HG03558 (cell line): ENCODE results near the gene RACGAP1.
A peak's percentile ranks its signal among the peaks of the same experiment; 100 is the strongest.

Experiments used
- ATAC-seq: cut with Tn5 transposase; IDR thresholded peaks from one replicate; pipeline ENCODE4 v1.9.1; 2021; ENCODE audit warnings: moderate number of reproducible peaks; ENCODE audit not compliant: unreplicated experiment; ENCODE audit errors: extremely low read depth

Gene RACGAP1, protein sequence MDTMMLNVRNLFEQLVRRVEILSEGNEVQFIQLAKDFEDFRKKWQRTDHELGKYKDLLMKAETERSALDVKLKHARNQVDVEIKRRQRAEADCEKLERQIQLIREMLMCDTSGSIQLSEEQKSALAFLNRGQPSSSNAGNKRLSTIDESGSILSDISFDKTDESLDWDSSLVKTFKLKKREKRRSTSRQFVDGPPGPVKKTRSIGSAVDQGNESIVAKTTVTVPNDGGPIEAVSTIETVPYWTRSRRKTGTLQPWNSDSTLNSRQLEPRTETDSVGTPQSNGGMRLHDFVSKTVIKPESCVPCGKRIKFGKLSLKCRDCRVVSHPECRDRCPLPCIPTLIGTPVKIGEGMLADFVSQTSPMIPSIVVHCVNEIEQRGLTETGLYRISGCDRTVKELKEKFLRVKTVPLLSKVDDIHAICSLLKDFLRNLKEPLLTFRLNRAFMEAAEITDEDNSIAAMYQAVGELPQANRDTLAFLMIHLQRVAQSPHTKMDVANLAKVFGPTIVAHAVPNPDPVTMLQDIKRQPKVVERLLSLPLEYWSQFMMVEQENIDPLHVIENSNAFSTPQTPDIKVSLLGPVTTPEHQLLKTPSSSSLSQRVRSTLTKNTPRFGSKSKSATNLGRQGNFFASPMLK

DNA sequence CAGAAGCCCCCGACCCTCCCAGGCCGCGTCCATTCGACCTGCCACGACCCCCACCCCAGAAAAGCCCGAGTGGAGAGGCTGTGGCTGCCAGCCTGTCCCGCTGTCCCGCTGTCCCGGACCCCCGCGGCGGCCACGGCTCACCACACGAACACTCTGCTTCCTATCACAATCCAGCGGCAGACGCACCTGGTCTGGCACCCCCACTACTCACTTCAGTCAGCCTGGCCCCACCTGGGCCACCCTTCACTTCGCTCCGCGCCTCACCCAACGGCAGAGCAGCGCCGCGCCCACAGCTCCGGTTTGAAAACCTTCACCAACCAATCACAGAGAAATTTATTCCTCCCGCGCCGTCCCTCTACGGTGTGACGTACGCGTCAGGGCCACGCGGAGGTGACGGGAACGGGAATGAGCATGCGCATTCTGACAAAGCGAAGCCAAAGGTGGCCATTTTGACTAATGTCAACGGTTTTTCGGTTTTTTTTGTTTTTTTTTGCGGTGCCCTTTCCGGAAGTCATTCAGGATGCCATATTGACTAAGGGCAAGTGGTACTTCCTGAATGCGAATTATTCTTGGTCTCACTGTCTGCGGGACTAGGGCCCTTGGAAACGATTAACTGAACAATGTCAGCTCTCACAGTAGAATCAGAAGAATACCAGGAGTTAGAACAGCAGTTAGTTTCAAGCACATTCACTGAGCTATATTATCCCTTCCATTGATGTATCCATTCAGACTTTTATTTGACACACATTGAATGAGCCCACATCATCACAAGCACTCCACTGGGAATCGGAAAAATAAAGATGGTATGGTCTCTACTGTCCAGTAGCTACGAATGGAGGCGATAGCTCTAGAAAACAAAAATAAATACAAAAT, at the start of gene RACGAP1:
RACGAP1 (minus strand) TSS at position 308 of the 873 bp plus-strand sequence. CDS start 8,779 bp downstream, outside the sequence.
- ATAC-seq, result peak; percentile 75

DNA sequence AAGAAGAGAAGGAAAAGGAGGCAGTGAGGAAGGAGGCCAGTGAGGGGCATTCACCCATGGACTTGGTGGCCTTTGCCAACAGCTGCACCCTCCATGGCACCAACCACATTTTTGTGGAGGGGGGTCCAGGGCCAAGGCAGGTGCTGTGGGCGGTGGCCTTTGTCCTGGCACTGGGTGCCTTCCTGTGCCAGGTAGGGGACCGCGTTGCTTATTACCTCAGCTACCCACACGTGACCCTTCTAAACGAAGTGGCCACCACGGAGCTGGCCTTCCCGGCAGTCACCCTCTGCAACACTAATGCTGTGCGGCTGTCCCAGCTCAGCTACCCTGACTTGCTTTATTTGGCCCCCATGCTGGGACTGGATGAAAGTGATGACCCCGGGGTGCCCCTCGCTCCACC, 48.4 kb upstream of the RACGAP1 start:
- ATAC-seq, result no peak

DNA sequence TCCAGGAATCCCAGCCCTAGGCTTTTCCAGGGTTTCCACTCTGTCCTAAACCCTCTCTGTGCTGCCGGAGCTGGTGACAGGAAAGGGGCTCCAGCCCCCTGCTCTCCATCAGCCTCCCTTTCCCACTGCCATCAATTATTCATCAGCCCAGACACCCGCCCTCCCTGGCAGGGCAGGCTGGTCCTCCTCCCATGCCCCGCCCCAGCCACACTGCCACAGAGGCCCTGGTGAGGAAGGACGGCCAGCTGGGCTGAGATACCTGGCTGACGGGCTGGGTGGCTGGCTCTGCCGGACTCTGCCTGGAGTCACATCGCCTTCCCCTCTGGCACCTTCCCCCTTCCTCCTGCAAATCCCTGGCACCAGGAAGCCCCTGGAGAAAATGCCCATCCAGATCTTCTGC, 47.9 kb upstream of the RACGAP1 start:
- no peak for ATAC-seq

DNA sequence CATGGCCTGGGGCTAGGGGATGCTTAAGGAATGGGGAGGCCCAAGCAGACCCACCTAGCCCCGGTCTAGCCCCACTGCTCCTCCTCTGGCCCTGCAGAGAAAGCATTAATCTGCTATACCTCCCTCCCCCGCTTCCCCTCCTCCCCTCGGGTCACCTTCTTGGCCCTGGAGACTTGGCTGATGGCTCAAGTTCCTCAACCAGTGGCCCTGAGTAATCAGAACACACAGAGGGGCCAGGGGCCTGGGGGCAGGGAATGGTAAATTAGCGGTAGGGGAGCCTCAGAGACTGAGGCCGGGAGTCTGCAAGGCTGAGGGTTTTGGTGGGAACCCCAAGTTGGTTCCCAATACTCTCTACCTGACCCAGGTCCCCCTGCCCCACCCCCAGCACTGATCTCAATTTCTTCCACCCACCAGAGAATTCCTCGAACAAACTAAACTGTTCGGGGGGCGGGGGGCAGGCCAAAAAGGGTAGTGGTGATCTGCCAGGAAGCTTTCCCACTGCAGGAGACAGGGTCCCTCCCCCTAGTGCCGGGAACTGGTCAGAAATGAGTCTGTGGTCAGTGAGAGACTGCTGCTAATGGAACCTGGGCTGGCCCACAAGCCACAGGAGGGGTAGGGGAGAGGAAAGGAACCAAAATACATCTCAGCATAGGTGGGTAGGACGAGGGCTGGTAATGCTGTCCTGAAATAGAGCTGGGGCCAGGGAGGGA, 47.1 kb upstream of the RACGAP1 start:
- no peak for ATAC-seq

DNA sequence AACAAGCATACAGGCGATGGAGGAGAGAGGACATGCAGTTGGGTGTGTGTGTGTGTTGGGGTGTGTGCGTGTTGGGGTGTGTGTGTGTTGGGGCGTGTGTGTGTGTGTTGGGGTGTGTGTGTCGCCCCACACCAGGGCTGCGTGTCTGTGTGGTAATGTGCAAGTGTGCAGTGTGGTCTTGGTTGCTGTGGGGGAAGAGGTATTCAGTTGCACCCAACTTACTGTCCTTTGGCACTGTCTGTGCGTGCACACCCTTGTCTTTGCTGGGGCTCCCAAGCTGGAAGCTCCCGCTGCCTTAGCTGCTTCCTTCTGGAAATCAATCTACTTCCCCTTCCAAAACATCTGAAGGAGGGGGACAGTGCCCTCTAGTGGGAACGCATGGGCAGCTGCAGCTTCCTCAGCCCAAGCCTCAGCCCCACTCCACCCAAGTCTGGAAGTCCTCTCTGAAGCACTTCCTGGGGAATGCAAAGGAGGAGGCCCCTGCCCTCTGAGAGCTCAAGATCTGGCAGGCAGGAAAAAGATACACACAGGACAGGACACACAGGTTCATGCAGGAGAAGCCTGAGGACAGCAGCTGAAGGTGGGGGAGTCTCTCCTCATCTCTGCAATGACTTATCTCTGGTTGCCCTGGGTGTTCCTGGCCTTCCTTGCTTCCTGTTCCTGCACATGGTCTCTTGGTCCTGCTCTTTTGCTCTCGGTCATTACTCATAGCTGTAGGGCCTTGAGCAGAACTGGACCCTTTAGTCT, 45.2 kb upstream of the RACGAP1 start:
- ATAC-seq, result no peak

DNA sequence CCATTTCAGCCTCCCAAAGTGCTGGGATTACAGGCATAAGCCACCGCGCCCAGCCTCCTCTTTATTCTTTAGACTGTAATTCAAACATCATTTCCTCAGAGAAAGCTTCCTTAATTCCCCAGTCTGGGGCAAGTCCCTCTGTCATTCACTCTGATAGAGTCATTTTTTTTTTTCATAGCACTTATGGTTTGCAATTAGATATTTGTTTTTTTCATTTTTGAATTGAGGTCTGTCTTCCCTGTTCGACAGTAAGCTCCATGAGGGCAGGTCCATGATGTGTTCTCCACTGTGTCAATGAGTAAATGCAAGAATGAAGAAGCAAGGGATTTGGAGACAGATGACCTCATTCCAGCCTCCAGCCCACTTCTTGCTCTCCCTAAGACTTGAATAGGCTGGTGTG, 44.2 kb upstream of the RACGAP1 start:
- ATAC-seq, result no peak

DNA sequence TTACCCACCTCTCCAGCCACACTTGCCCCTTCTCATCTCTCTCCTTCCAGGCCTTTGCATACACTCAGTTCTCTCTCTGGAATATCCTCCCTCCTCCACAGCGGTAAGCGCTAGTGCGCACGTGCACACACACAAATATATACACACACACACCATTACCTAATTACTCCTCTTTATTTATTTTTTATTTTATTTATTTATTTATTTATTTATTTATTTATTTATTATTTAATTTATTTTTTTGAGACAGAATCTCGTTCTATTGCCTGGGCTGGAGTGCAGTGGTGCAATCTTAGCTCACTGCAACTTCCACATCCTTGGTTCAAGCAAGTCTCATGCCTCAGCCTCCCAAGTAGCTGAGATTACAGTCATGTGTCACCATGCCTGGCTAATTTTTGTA, 43.8 kb upstream of the RACGAP1 start:
- no peak for ATAC-seq

DNA sequence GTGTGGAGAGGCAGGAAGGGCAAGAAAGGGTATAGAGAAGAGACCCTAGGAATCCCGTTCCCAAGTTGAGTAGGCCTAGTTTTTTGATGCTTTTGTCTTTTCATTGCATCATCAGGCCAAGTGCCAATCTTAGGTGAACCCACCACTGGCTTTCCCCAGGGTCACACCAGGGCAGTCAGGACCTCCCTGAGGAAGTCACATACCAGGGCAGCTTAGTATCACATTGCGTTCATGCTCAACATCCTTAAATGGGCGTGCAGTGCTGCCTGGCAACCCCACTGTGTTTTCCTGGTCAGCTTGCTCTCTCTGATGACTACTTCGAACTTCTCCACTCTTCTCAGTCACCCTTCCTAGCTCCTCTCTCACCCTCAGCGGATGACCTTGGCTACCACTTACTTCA, 41.1 kb upstream of the RACGAP1 start:
- no peak for ATAC-seq

DNA sequence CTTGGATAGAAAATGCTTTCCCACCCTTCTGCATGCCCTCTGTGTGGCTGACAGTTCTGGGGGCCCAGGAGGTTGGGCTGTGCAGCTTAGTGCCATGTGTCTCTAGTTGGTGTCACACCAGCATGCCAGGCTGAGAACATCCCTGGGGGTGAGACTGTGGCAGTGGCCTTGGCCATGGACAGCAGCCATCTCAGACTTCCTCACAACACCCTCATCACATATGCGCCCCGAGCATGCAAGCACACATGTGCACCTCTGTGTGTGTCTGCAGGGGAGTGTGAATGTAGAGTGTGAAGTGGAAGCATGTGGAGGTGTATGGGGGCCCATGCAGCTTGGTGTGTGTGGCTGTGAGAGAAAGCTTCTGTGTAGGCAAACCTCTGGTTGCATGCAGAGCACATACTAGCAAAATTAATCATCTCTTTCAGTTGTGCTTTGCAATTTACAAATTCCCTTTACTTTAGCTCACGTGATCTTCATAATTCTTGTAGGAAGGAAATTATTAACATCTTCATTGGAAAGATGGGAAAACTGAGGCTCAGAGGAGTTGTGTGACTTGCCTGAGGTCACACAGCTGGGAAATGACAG, 40.5 kb upstream of the RACGAP1 start:
- ATAC-seq, result no peak

DNA sequence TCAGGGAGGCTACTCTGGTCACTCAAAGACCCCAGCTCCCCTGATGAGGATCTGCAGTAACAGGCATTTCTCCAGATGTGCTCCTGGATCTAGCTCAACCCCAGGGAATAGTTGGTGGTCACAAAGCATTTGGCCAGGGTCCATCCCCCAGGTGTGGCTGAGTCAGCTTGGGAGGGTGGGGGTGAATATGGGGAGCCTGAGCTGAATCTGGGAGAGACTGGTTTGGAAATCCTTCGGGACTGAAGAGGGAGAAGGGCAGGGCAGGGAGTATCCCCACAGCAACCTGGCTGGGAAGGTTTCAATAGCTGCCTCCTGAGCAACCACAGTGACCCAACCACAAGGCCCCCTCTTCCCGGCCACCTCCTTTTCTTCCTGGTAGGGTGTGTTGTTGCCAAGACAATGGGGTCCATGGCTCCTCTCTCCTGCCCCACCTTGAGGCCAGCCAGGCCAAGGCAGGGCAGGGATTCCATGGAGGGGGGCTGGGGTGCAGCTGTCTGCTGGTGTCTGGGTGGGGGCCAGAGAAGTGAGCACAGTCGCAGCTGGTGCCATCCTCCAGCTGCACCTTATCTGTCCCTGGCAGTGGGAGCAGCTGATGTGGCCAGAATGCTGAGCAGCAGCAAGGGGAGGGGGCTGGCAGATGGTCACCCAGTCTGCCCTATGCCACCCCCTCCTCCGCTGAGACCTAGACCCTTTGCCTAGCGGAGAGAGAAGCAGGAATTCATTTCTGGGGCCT, 37.6 kb upstream of the RACGAP1 start:
- ATAC-seq, result no peak

DNA sequence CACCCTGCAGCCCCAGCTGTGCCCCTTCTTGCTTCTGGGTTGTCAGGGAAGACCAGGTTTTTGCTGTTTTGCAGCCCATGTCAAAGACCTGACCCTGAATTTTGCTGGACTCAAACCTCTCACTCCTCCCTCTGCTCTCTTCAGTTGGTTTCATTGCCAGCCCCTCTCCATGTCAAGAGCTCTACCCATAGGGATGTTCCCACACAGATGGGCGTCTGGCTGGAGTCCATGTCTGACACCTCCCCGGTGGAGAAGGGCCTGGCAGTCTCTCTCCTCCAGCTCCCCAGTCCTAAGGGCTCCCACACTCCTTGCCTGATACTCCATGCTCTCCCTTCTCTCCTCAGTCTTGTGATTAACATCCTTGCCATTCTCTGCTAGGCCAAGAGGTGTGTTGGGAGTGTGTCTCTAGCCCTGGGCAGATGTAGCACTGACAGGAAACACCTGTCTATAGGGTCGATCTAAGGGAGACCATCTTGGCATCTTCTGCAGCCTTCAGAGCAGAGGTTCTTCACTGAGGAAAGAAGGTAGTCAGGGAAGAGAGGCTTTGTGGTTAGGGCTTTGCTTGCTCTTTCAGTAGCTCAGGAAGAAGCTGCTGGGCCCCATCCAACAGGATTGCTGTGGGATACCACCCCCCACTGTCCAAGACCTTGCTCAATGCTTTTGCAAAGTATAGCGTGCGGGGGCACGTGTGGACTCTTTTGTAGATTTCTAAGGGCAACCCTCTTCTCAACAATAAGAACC, 36.8 kb upstream of the RACGAP1 start:
- ATAC-seq, result no peak

DNA sequence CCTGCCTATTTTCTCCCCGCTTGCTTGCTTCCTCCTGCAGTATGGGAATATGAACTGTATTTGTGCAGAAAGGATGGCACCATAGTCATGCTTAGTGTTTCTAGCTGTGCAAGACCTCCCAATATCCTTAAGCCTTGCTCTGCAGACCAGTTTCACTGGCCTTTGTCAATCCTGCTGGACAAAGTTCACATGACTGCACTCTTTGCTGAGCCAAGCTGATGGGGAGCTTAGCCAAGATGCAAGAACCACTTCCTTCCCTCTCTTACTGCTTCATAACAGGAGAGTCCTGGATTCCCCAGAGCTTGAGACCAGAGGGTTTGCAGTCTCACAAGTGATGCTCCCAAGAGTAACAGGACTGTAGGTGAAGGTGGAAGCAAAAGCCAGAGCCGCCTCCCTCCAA, 35.9 kb upstream of the RACGAP1 start:
- ATAC-seq, result no peak

DNA sequence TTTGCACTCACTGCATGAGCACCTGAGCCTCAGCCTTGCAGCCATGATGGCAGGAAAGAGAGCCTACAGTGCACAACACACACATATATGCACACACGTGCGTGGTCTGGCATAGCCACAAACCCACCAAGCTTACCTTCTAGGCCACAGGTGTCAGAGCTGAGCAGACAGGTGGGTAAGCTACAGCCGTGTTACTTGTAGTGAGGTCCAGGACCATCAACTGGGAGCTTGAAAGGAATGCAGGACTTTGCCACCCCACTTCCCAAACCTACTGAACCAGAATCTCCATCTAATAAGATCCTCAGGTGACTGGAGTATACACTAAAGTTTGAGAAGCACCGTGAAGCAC, 34.8 kb upstream of the RACGAP1 start:
- no peak for ATAC-seq

DNA sequence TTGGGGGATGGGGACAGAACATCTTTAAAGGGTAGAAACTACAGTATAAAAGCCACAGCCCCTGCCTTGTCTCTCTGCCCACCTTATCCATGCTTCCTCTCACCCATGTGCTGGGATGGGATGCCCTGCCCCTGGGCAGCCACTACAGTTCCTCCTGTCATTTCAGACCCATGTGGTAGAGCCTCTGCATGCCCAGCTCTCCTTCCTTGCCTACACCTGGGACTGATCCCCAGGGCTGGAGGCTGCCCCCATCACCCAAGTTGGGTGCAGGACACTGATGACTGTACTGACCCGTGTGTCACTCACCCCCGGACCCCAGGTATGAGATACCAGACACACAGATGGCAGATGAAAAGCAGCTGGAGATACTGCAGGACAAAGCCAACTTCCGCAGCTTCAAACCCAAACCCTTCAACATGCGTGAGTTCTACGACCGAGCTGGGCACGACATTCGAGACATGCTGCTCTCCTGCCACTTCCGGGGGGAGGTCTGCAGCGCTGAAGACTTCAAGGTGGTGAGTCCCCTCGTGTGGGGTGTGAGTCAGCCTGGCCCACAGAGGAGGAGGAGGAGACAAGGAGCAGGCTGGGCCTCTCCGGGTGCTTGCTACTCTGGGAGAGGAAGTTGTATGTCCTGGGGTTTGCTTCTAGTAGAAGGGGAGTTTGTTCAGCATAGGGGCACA, 34.3 kb upstream of the RACGAP1 start:
- no peak for ATAC-seq

DNA sequence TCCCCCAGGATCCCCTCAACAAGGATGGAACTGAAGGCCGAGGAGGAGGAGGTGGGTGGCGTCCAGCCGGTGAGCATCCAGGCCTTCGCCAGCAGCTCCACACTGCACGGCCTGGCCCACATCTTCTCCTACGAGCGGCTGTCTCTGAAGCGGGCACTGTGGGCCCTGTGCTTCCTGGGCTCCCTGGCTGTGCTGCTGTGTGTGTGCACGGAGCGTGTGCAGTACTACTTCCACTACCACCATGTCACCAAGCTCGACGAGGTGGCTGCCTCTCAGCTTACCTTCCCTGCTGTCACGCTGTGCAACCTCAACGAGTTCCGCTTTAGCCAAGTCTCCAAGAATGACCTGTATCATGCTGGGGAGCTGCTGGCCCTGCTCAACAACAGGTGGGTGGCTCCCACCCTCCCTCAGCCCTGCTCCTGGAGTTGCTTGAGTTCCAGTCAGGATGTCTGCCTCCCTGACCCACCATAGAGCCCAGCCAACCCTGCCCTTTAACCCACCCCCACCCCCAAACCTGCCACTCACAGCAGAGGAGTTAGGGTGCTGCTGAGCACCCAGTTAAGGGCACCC, 33.5 kb upstream of the RACGAP1 start:
- no peak for ATAC-seq

DNA sequence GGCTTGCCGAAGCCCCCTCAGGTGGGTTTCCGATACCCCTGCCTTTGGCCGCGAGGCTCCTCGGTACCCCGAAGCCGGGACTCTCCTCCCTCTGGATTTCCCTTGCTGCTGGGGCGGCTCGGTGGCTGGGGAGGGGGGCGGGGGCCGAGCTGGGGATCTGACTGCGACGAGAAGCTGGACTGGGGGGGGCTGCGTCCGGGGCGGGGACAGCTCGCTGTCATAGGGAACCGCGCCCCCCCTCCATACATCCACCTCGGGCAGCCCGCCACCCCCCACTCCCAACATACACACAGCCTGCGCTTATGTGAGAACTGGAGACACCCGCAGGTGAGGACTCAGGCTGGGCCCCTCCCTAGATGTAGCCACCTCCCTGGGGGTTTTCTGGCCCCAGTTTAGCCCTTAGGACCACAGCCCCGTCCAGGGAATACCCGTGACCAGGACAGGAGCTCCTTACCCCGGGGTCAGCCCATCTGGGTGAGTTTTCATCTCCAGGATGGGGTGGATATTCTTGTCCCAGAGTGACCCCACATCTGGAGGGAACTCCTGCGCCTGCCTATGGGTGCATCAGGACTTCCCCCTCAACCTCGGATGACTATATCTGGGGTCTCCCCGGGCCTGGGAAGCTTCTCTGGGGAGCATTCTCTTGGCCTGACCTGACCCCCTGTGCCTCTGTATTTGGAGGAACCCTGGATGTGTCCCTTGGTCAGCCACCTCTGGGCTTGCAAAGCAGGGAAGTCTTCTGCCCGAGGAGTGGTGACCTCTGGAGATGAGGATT, 32.8 kb upstream of the RACGAP1 start:
- no peak for ATAC-seq
